Measurements from ENCODE around the gene MLLT10. TPM values are rescaled to one million over a fixed set of nuclear protein-coding genes. Genes with fewer than 3 reads are reported as not detected.
A peak's percentile ranks its signal among the peaks of the same experiment; 100 is the strongest.

The MLLT10 gene
- total and polyA plus RNA-seq, 2 of the 8 experiments (the other 6 are each of a cell fraction or from before 2014, with no cell fraction given), result 53.1 to 62.1 TPM

GRCh38 chr10:21496343-21497176 is 37.5 kb upstream of the MLLT10 start:
- POLR2A ChIA-PET (ENCODE audit: partially characterized antibody), result interaction anchor here (0.6 to 12.9 kb wide), 18 partner anchors 10 to 461 kb away, joined by 3 to 322 read pairs (median 4); partner anchors contain the start of genes MLLT10 and SKIDA1
- TF ChIP-seq FOSL1 (IDR thresholded peaks at IDR 0.05; ENCODE audit: insufficient read depth, low read depth, low read length) (no peak), RFX5 (IDR thresholded peaks at IDR 0.05; ENCODE audit: borderline replicate concordance, low read depth, low read length) (no peak), PHF8 (conservative IDR thresholded peaks at IDR 0.05; ENCODE audit: low read depth, low read length) (0 out of 2 replicates have a peak, but pooled peaks have one; percentile 14), HDAC2 (IDR thresholded peaks at IDR 0.05; ENCODE audit: borderline replicate concordance in 1 of 2, low read depth in 2 of 2, low read length in 2 of 2) (no peak; a peak in 2 of 4 replicates), CBX5 (IDR thresholded peaks at IDR 0.05; ENCODE audit: low read depth, low read length) (no peak), CEBPB (IDR thresholded peaks at IDR 0.05; ENCODE audit: low read depth, low read length) (no peak), E2F6 (IDR thresholded peaks at IDR 0.05) (no peak), GABPA (IDR thresholded peaks at IDR 0.05; ENCODE audit: borderline replicate concordance, insufficient read depth, low read length) (no peak), CHD2 (IDR thresholded peaks at IDR 0.05; ENCODE audit: low read length) (no peak), SP4 (IDR thresholded peaks at IDR 0.05; ENCODE audit: low read length) (no peak)

More at GRCh38 chr10:21496343-21497176, 37.5 kb upstream of the MLLT10 start:
- peak overlapping the region; percentile 80 for H2BK5ac ChIP-seq (ENCODE audit: low read depth, low read length)
- H3K27ac ChIP-seq (ENCODE audit: low read depth, low read length), result peak overlapping the region; percentile 86
- peaks cover 0 to 31% of the 10 kb centered on the region in 2 experiments; a peak in 2 of 4 replicates for H3K79me2 ChIP-seq (ENCODE audit: control insufficient read depth in 1 of 2, insufficient read depth in 2 of 2, low read length in 2 of 2)
- 1% methylated on average over 28 of the region's 72 CpGs; no CpG with 5 or more reads in 1 of the 2 experiments for WGBS, 2 experiments (ENCODE audit: extremely low coverage in 1 of 2, insufficient coverage in 1 of 2, insufficient read length in 1 of 2, insufficient replicate concordance in 2 of 2, low coverage in 1 of 2, low lambda C conversion rate in 2 of 2, missing lambda C conversion rate in 1 of 2)
- no peaks in the 10 kb centered on the region for H3K36me3 ChIP-seq (ENCODE audit: control insufficient read depth in 2 of 4, insufficient read depth in 4 of 4, low read length in 3 of 4)
- peak overlapping the region; percentile 98 for H4K91ac ChIP-seq (replicated peaks; ENCODE audit: insufficient read length, low read length)
- CTCF ChIA-PET (ENCODE audit: partially characterized antibody), result interaction anchor here (0.6 to 6.2 kb wide), 29 partner anchors 9 to 457 kb away, joined by 3 to 46 read pairs (median 4); no protein-coding TSS in a partner anchor
- no peak overlapping the region for H2BK20ac ChIP-seq (ENCODE audit: low read length)
- H3K18ac ChIP-seq (ENCODE audit: extremely low read depth, low read length), result peak overlapping the region; percentile 99
- no peak overlapping the region for H2BK15ac ChIP-seq (ENCODE audit: low read length)
- peak overlapping the region; percentile 98 for H3K56ac ChIP-seq (replicated peaks; ENCODE audit: insufficient read length, low read depth, low read length)
- H2BK120ac ChIP-seq (replicated peaks; ENCODE audit: low read depth, low read length), result peak overlapping the region; percentile 56
- peak overlapping the region; percentile 69; the same call in 1 of the 2 replicates for H2BK12ac ChIP-seq (ENCODE audit: low read depth, low read length)
- no peak for FAIRE-seq
- H2AFZ ChIP-seq (ENCODE audit: low read length), result no peak overlapping the region
- peak overlapping the region; percentile 90 to 92 for H3K4me2 ChIP-seq (ENCODE audit: insufficient read depth in 1 of 2, low read depth in 2 of 2, low read length in 2 of 2)
- peak overlapping the region; percentile 96 for H4K8ac ChIP-seq (ENCODE audit: extremely low read depth, insufficient read depth, low read length)
- no peaks in the 10 kb centered on the region for H3K9me3 ChIP-seq (ENCODE audit: insufficient read depth in 2 of 2, low read depth in 1 of 2, low read length in 1 of 2)
- peak in 1 of 2 experiments; percentile 83 for DNase-seq (ENCODE audit: low read depth in 1 of 2, low spot score in 2 of 2)
- peaks cover 33% of the 10 kb centered on the region; the same call in 1 of the 2 replicates for H3K23me2 ChIP-seq (ENCODE audit: low read depth, low read length)
- peaks cover 5 to 24% (median 15%) of the 10 kb centered on the region in 4 experiments; a peak in 6 of 7 replicates for H3K27me3 ChIP-seq (replicated peaks in 1 of 4; ENCODE audit: control insufficient read depth in 3 of 4, extremely low read depth in 1 of 4, insufficient read depth in 3 of 4, low read length in 3 of 4)
- H3K4ac ChIP-seq (replicated peaks; ENCODE audit: insufficient read length, low read depth, low read length), result peak overlapping the region; percentile 99
- H2AK5ac ChIP-seq (ENCODE audit: low read depth, low read length), result no peak overlapping the region
- no peaks in the 10 kb centered on the region for H4K20me1 ChIP-seq (replicated peaks in 1 of 2; ENCODE audit: control insufficient read depth in 1 of 2, insufficient read depth in 2 of 2, low read length in 2 of 2)
- no peak overlapping the region for H3K14ac ChIP-seq (ENCODE audit: insufficient read length)
- peak overlapping the region; percentile 95 for H4K5ac ChIP-seq (ENCODE audit: insufficient read length, low read depth, low read length)
- H3K79me1 ChIP-seq (ENCODE audit: low read depth, low read length), result no peaks in the 10 kb centered on the region
- H3K9ac ChIP-seq (replicated peaks in 1 of 4; ENCODE audit: extremely low read depth in 1 of 4, low read depth in 3 of 4, low read length in 3 of 4), result peak overlapping the region; percentile 31 to 93 (median 80)
- H3K4me3 ChIP-seq (ENCODE audit: extremely low read depth in 1 of 4, insufficient read depth in 2 of 4, low read depth in 3 of 4, low read length in 4 of 4), result peak overlapping the region; percentile 48 to 88 (median 70)
- no peak overlapping the region for H3K23ac ChIP-seq (ENCODE audit: insufficient read length)
- H3K4me1 ChIP-seq (replicated peaks in 1 of 4; ENCODE audit: control insufficient read depth in 3 of 4, insufficient read depth in 4 of 4, low read length in 3 of 4), result peaks cover 7 to 35% (median 21%) of the 10 kb centered on the region in 4 experiments
